ENCODE results near the gene SCD5.

Gene SCD5

GRCh38 chr4:82718162-82718940, 80.2 kb downstream of the SCD5 start:
- DNase-seq, result no peak

- DNase-seq, result no peak
Observed at GRCh38 chr4:82715731-82716617, 82.6 kb downstream of the SCD5 start.

GRCh38 chr4:82713856-82714255, 84.7 kb downstream of the SCD5 start:
- DNase-seq, result no peak

GRCh38 chr4:82712561-82712960, 86.0 kb downstream of the SCD5 start:
- DNase-seq, result no peak

GRCh38 chr4:82711158-82711785, 87.3 kb downstream of the SCD5 start:
- no peak for DNase-seq

GRCh38 chr4:82710197-82710929, 88.2 kb downstream of the SCD5 start:
- no peak for DNase-seq

GRCh38 chr4:82708982-82709381, 89.6 kb downstream of the SCD5 start:
- DNase-seq, result no peak

- no peak for DNase-seq
Observed at GRCh38 chr4:82706349-82707000, 92.1 kb downstream of the SCD5 start.

- no peak for DNase-seq
Observed at GRCh38 chr4:82705928-82706300, 92.7 kb downstream of the SCD5 start.

- DNase-seq, result no peak
Observed at GRCh38 chr4:82705169-82705927, 93.2 kb downstream of the SCD5 start.

- DNase-seq, result no peak
Observed at GRCh38 chr4:82704156-82704555, 94.4 kb downstream of the SCD5 start.

GRCh38 chr4:82698412-82698811, 100.2 kb downstream of the SCD5 start:
- DNase-seq, result no peak

GRCh38 chr4:82697561-82697960, 101.0 kb downstream of the SCD5 start:
- DNase-seq, result no peak

GRCh38 chr4:82696117-82696860, 102.3 kb downstream of the SCD5 start:
- no peak for DNase-seq

- DNase-seq, result no peak
Observed at GRCh38 chr4:82694892-82695291, 103.7 kb downstream of the SCD5 start.

- DNase-seq, result no peak
Observed at GRCh38 chr4:82694046-82694445, 104.5 kb downstream of the SCD5 start.

GRCh38 chr4:82692101-82692780, 106.4 kb downstream of the SCD5 start:
- no peak for DNase-seq

GRCh38 chr4:82691431-82691830, 107.2 kb downstream of the SCD5 start:
- DNase-seq, result no peak

- DNase-seq, result no peak
Observed at GRCh38 chr4:82688091-82688795, 110.4 kb downstream of the SCD5 start.

- DNase-seq, result no peak
Observed at GRCh38 chr4:82687531-82687930, 111.1 kb downstream of the SCD5 start.
